SKM-1 (cell line): ENCODE results near the gene NDNF.

Source experiments
- DNase-seq: peaks from one replicate; lab custom pipeline; 2025; ENCODE audit not compliant: unreplicated experiment; lab: John Stamatoyannopoulos, UW

NDNF gene

DNA sequence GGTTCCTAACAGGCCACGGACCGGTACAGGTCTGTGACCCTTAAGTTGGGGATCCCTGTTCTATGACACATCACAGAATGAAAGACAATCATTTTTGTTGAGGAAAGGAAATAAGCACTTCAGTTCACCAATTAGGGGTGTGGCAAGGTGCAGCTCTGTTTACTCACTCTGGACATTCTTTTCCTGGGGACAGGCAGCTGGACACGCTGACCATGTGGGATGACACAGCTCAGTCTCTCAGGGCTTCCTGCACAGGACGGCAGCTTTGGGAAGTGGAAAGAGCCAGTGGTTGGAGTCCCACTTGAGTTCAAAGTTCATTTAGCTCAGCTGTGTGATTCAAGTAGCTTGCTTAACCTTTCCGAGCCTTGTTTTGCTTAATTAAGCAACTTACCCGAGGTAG, 55.7 kb downstream of the NDNF start:
- DNase-seq = no peak

DNA sequence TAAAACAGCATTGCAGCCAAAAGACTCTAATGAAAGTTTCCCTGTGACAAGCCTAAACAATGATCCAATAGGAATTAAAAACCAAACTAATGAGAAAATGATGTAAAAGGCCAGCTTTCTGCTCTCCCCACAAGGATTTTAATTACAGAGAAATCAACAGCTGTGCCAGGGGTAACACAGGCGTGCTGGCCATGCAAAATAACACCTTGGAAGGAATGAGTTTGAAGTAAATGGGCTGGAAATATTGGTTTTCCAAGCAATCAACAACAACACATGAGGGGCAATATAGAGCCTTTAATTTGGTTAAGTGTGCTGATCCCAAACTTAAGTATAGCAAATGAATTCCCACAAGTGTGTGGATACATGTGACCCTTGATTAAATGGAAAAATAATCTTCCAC, 56.9 kb downstream of the NDNF start:
- no peak for DNase-seq

DNA sequence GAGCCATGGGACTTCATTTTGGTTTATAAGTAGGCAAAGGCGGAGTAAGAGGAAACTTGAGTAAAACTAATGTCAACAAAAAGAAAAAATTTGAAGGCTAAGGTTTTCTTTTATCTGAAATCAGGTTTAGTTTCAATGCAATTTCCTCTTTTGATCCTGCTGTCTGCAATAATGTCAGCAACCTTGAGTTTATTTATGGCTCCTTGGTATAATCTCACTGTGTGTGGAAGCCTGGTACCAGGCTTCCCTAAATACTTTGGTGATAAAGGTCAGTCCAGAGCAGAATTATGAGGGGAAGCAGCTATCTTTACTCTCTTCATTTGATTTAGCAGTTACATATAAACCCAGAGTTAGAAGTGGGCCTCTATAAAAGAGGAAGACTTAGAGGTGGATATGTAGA, 57.8 kb downstream of the NDNF start:
- DNase-seq = no peak

DNA sequence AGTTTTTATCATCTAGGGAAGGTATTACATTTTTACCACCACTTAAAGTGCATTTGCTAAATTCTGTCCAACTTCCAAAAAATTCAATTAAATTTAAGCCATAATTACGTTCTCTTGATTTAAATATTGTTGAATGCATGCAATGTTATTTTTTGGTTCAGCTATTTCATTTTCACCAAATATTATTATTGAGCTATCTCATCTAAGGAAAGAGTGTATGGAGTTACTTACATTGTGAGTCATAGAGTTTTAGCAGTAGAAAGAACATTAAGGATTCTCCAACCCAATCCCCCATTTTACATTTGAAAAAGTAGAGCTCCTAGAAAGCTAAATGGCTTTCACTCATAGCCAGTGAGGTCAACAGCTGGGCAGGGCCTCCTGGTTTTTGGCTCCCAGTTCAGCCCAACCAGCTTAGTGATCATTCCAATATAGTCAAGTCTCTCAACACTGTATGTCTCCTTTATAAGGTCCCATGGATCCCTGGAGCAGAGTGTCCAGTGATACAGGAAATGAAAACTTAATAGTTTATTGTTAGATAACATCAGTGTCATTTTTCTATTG, 60.5 kb downstream of the NDNF start:
- DNase-seq = no peak

DNA sequence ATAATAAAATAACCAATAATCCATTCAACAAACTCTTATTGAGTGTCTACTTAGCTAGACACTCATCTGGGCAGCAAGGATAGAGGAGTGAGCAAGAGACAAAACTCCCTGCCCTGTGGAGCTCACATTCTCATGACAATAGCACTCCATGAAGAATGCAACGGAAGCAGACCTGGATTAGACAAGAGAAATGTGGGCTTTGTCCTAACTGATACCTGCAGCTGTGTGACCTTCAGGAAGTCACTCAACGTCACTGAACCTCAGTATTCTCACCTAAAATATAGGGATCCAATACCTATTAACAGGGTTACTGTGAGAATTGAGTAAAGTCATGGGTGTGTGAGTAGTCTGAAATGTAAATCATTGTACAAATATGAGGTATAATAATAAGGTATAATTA, 61.2 kb downstream of the NDNF start:
- no peak for DNase-seq

DNA sequence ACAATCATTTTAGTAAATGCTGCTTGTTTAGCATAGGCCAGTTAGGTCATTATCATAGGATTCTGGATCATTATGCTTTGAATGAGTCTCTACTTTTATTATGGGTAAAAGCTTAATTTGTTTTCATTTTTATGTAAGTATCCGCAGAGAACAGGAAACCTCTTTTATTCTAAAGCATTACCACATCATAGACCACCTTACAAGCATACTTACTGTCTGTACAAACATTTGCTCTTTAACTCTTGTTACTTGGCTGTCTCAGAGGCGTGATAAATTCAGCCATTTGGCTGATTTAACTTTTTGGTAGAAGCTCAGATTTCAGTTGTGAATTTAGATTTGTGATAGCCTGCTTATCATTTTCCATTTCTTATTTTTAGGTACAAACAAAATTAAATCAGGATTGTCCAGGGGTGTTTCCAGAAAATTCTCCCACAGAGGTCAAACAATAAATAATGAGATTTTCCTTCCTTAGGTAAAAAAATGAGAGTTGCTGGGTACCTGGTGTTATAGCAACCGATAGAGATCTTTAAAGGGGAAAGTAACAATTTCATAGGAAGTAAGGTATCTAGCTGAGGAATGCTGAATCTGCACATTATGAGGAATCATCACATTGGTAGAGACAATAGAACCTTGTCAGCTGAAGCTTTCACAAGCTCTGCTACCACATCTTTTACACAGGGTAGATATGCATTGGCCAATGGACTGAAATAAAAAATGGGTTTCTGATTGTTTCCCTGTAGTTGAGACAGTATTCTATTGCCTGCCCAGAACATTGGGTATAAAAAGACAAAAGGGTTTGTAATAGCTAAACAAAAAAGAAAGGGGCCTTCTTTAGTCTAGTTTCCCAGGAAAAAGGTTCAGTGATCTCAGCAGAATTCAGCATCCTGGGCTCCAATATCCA, 62.5 kb downstream of the NDNF start:
- no peak for DNase-seq

DNA sequence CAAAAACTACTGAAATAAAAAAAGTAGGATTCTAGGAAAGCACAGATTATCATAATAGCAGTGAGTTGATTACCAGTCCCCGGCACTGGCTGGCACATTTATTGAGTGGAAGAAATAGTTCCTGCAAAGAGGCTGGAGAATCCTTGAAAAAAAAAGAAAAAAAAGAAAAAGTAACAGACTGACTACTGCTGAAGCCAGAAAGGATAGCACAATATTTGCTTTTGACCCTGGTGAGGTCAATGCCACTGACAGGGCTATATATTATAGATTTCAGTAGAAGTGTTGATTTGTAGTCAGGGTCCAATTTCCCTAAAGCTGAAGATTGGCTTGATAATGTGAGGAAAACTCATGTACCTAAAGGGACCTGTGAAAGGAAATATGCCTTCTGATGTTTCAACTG, 64.7 kb downstream of the NDNF start:
- no peak for DNase-seq

DNA sequence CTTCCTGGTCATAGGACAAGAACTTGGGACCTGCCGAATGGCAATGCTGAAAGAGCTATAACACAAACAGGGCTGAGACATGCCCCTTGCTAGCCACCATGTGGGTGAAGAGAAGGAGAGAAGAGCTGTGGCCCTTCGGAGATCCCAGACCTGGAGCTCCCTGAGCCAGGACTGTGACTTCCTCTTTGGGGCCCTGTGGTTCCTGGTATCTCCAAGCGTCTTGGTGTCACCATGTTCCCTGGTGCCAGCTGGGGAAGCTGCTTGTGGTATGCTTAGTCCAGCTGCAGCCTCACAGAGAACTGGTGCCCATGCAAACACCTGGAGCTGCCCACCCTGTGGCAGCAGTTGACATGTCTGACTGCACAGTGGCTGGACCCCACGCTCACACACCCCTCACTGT, 68.5 kb downstream of the NDNF start:
- DNase-seq = no peak

DNA sequence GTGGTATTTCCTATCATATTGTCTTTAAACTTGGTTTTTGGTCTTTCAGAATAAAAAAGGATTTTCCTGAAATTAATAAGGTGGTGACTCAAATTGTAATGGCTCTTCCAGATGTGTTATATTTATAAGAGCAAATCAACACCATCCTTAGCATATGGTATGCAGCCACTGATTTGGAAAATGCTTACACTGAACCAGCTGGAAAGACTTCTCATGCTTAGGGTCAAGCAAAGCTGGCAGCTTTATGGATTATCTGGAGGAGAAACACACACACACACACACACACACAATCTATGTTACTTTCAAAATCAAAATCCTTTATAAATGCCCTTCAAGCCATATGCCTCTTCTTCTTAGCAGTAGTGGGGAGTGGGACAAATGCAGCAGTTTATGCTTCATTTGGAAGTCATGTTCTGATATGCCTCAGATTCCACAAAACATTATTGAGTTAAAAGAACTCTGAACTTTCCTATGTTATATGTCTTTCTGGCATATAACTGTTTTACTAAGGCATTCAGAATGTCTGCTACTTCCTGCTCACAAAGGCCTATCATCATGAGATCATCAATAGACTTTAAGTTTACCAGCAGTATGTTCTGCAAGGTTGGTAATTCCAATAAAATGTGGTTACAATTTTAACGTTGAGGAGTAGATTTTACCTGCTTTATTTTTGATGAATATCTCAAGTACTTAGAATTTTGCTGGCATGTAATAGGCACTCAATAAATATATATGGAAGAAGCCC, 76.9 kb downstream of the NDNF start:
- no peak for DNase-seq

DNA sequence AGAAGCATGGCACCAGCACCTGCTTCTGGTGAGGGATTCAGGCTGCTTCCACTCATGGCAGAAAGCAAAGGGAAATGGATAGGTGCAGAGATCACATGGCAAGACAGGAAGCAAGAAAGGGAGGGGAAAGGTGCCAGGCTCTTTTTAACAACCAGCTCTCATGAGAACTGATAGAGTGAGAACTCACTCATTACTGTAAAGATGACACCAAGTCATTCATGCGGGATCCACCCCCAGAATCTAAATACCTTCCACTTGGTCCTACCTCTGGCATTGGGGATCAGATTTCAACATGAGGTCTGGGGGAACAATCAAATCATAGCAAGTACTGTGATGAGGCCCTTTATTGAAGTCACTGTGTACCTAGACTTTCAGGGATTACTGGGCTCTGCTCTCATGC, 77.8 kb downstream of the NDNF start:
- no peak for DNase-seq

DNA sequence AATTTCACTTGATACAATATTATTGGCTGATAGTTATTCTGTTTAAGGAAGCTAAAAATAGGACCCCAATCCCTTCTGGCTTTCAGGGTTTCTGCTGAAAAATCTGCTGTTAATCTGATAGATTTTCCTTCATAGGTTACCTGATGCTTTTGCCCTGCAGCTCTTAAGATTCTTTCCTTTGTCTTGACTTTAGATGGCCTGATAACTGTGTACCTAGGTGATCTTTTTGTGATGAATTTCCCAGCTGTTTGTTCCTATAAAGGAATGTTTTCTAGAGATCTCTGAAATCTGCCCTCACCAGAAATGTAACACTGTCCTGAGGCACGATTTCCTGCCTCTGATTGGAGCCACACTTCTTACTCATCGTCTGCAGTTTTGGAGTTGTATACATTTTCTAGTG, 80.5 kb downstream of the NDNF start:
- no peak for DNase-seq

DNA sequence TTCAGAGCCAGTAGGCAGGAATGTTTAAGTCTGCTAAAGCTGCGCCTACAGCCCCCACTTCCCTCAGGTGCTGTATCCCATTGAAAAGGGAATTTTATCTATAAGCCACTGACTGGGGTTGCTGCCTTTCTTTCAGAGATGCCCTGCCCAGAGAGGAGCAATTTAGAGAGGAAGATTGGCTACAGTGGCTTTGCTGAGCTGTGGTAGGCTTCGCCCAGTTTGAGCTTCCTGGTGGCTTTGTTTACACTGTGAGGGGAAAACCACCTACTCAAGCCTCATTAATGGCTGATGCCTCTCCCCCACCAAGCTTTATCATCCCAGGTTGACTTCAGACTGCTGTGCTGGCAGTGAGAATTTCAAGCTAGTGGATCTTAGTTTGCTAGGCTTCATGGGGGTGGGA, 82.1 kb downstream of the NDNF start:
- DNase-seq = no peak
